ENCODE results near the gene TBCD. TPM values are rescaled to one million over a fixed set of nuclear protein-coding genes. Genes with fewer than 3 reads are reported as not detected.
A peak's percentile ranks its signal among the peaks of the same experiment; 100 is the strongest.

The TBCD gene
- total RNA-seq, 2 experiments from 2014 or later = 74.5 to 76.9 TPM

GRCh38 chr17:82873521-82873920 is 121.7 kb downstream of the TBCD start:
- H3K27ac Mint-ChIP-seq = no peak overlapping the region
- H3K4me3 Mint-ChIP-seq = no peak overlapping the region
- peaks cover 9% of the 10 kb centered on the region for H3K36me3 Mint-ChIP-seq
- H3K9me3 Mint-ChIP-seq = no peaks in the 10 kb centered on the region
- peaks cover 37% of the 10 kb centered on the region for H3K4me1 Mint-ChIP-seq
- no peaks in the 10 kb centered on the region for H3K27me3 Mint-ChIP-seq
- no peak for DNase-seq

GRCh38 chr17:82874011-82874835 is 122.4 kb downstream of the TBCD start:
- H3K36me3 Mint-ChIP-seq = peaks cover 10% of the 10 kb centered on the region
- no peaks in the 10 kb centered on the region for H3K27me3 Mint-ChIP-seq
- H3K27ac Mint-ChIP-seq = no peak overlapping the region
- H3K4me1 Mint-ChIP-seq = peaks cover 40% of the 10 kb centered on the region
- DNase-seq = no peak
- no peak overlapping the region for H3K4me3 Mint-ChIP-seq
- H3K9me3 Mint-ChIP-seq = no peaks in the 10 kb centered on the region

GRCh38 chr17:82875407-82875856 is 123.6 kb downstream of the TBCD start:
- Mint-ChIP-seq H3K27me3 (no peaks in the 10 kb centered on the region), H3K27ac (no peak overlapping the region), H3K9me3 (no peaks in the 10 kb centered on the region), H3K4me3 (no peak overlapping the region), H3K4me1 (peaks cover 40% of the 10 kb centered on the region), H3K36me3 (peaks cover 15% of the 10 kb centered on the region)
- no peak for DNase-seq

GRCh38 chr17:82876149-82876548 is 124.3 kb downstream of the TBCD start:
- no peak for DNase-seq
- Mint-ChIP-seq H3K4me3 (no peak overlapping the region), H3K9me3 (no peaks in the 10 kb centered on the region), H3K27me3 (no peaks in the 10 kb centered on the region), H3K27ac (peak overlapping the region; percentile 16), H3K36me3 (peaks cover 12% of the 10 kb centered on the region), H3K4me1 (peaks cover 37% of the 10 kb centered on the region)

GRCh38 chr17:82876602-82877379 is 124.9 kb downstream of the TBCD start:
- Mint-ChIP-seq H3K4me3 (no peak overlapping the region), H3K36me3 (peaks cover 12% of the 10 kb centered on the region), H3K9me3 (no peaks in the 10 kb centered on the region), H3K27me3 (no peaks in the 10 kb centered on the region), H3K27ac (peak overlapping the region; percentile 51), H3K4me1 (peaks cover 39% of the 10 kb centered on the region)
- no peak for DNase-seq

- no peak for DNase-seq
- Mint-ChIP-seq H3K4me3 (no peak overlapping the region), H3K36me3 (peaks cover 14% of the 10 kb centered on the region), H3K27ac (no peak overlapping the region), H3K27me3 (no peaks in the 10 kb centered on the region), H3K9me3 (no peaks in the 10 kb centered on the region), H3K4me1 (peaks cover 51% of the 10 kb centered on the region)
Observed at GRCh38 chr17:82878527-82878926, 126.7 kb downstream of the TBCD start.

- H3K36me3 Mint-ChIP-seq = peaks cover 20% of the 10 kb centered on the region
- no peaks in the 10 kb centered on the region for H3K9me3 Mint-ChIP-seq
- no peak for DNase-seq
- no peak overlapping the region for H3K27ac Mint-ChIP-seq
- no peaks in the 10 kb centered on the region for H3K27me3 Mint-ChIP-seq
- H3K4me1 Mint-ChIP-seq = peaks cover 57% of the 10 kb centered on the region
- no peak overlapping the region for H3K4me3 Mint-ChIP-seq
Observed at GRCh38 chr17:82879241-82879640, 127.4 kb downstream of the TBCD start.

- no peaks in the 10 kb centered on the region for H3K27me3 Mint-ChIP-seq
- no peak overlapping the region for H3K27ac Mint-ChIP-seq
- peaks cover 21% of the 10 kb centered on the region for H3K36me3 Mint-ChIP-seq
- H3K9me3 Mint-ChIP-seq = no peaks in the 10 kb centered on the region
- H3K4me3 Mint-ChIP-seq = no peak overlapping the region
- H3K4me1 Mint-ChIP-seq = peaks cover 70% of the 10 kb centered on the region
- DNase-seq = no peak
Observed at GRCh38 chr17:82880620-82881323, 128.9 kb downstream of the TBCD start.

- DNase-seq = no peak
- Mint-ChIP-seq H3K9me3 (no peaks in the 10 kb centered on the region), H3K27ac (no peak overlapping the region), H3K4me1 (peaks cover 71% of the 10 kb centered on the region), H3K4me3 (no peak overlapping the region), H3K36me3 (peaks cover 25% of the 10 kb centered on the region), H3K27me3 (no peaks in the 10 kb centered on the region)
Observed at GRCh38 chr17:82881324-82881823, 129.5 kb downstream of the TBCD start.

GRCh38 chr17:82881900-82882714 is 130.2 kb downstream of the TBCD start:
- Mint-ChIP-seq H3K36me3 (peaks cover 25% of the 10 kb centered on the region), H3K4me1 (peaks cover 67% of the 10 kb centered on the region), H3K27me3 (no peaks in the 10 kb centered on the region), H3K4me3 (peak overlapping the region; percentile 67), H3K9me3 (no peaks in the 10 kb centered on the region), H3K27ac (peak overlapping the region; percentile 91)
- no peak for DNase-seq

- H3K27me3 Mint-ChIP-seq = no peaks in the 10 kb centered on the region
- H3K27ac Mint-ChIP-seq = peak overlapping the region; percentile 91
- H3K4me3 Mint-ChIP-seq = peak overlapping the region; percentile 67
- peaks cover 29% of the 10 kb centered on the region for H3K36me3 Mint-ChIP-seq
- peaks cover 66% of the 10 kb centered on the region for H3K4me1 Mint-ChIP-seq
- no peaks in the 10 kb centered on the region for H3K9me3 Mint-ChIP-seq
- peak; percentile 77 for DNase-seq
Observed at GRCh38 chr17:82882715-82883418, 131.0 kb downstream of the TBCD start.

- Mint-ChIP-seq H3K4me1 (peaks cover 59% of the 10 kb centered on the region), H3K4me3 (no peak overlapping the region), H3K27me3 (no peaks in the 10 kb centered on the region), H3K36me3 (peaks cover 26% of the 10 kb centered on the region), H3K9me3 (no peaks in the 10 kb centered on the region), H3K27ac (peak overlapping the region; percentile 91)
- no peak for DNase-seq
Observed at GRCh38 chr17:82883419-82884031, 131.7 kb downstream of the TBCD start.

- Mint-ChIP-seq H3K4me1 (peaks cover 55% of the 10 kb centered on the region), H3K27ac (peak overlapping the region; percentile 67), H3K9me3 (no peaks in the 10 kb centered on the region), H3K4me3 (peak overlapping the region; percentile 5), H3K27me3 (no peaks in the 10 kb centered on the region), H3K36me3 (peaks cover 23% of the 10 kb centered on the region)
- no peak for DNase-seq
Observed at GRCh38 chr17:82884341-82884969, 132.6 kb downstream of the TBCD start.

Measured in activated naive CD8-positive, alpha-beta T cell treated with anti-CD3 and anti-CD28 coated beads for 36 hours (primary cell).